ENCODE results near the gene GRM3.

Gene GRM3

DNA sequence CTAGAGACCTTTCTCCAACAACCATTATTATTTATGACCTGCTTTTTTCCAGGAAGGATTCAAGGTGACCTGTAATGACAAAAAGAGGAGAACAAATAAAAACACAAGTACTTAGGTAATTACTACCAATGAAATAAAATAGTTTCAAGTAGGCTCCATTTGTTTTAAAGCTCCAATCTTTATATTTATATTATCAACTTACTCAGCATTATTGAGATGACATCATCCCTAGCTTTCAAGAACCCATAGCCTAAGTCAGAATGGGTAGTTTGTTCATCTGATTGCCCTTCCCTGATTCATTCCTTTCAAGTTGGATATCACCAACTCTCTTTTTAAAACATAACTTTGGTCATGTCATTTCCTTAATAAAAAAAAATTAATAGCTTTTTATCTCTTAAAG is 131.5 kb downstream of the GRM3 start:
- TF ChIP-seq, protein P1, sequence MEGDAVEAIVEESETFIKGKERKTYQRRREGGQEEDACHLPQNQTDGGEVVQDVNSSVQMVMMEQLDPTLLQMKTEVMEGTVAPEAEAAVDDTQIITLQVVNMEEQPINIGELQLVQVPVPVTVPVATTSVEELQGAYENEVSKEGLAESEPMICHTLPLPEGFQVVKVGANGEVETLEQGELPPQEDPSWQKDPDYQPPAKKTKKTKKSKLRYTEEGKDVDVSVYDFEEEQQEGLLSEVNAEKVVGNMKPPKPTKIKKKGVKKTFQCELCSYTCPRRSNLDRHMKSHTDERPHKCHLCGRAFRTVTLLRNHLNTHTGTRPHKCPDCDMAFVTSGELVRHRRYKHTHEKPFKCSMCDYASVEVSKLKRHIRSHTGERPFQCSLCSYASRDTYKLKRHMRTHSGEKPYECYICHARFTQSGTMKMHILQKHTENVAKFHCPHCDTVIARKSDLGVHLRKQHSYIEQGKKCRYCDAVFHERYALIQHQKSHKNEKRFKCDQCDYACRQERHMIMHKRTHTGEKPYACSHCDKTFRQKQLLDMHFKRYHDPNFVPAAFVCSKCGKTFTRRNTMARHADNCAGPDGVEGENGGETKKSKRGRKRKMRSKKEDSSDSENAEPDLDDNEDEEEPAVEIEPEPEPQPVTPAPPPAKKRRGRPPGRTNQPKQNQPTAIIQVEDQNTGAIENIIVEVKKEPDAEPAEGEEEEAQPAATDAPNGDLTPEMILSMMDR (conservative IDR thresholded peaks at IDR 0.05): no peak
- no peak overlapping the region for H3K27ac ChIP-seq

DNA sequence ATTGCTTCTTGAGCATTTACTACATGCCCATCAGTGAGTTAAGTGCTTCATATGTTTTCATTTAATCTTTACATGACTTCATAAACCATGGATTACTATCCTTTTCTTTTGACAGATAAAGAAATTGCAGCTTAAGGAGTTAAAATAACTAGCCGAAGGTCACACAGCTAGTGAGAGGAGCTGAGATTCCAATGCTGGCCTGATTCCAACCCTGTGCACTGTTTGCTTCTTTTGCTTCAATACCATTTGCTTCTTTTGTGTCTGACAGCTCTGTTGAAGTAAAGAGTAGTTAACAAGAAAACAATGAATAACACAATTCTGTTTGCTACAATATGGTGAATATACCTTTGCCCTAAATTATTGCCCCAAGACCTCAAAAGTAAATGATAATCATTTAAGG is 132.4 kb downstream of the GRM3 start:
- TF ChIP-seq, protein P1 (conservative IDR thresholded peaks at IDR 0.05): no peak
- H3K27ac ChIP-seq: no peak overlapping the region

DNA sequence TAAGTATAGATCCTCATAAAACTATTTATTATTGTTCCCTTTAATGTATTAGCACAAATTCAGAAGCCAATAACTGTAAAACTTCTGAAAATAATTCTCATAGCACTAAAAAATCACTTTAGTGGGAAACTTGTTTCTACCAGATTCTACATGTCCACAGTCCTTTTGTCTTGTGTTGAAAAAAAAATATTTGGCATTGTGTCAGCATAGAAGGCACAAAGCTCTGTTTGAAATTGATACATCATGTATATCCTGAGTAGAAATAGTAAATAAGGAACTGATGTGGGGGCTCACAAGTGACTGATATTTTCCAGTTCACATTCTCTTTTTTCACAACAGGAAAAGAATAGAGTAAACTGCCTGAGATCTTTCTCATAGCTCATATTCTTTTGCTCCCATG is 134.6 kb downstream of the GRM3 start:
- TF ChIP-seq, protein P1 (conservative IDR thresholded peaks at IDR 0.05): no peak
- no peak overlapping the region for H3K27ac ChIP-seq

DNA sequence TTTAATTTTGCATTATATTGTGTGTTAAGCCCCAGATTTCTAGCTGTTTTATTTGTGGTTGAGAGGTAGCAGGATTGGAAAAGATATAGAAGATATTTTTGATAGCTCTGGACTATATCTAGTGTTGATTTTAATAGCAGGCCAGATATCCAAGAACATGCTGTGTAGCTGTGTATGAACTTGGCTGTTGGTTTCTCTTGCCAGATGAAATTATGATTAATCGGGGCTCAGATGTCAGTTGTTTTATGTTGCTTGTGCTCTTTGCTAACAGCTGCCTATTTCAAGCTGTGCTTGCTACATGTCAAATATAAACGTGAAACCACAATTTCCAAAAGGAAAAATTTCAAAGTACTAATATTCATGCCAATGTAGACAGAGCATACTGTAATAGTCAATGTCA is 141.1 kb downstream of the GRM3 start:
- TF ChIP-seq, protein P1 (conservative IDR thresholded peaks at IDR 0.05): no peak

DNA sequence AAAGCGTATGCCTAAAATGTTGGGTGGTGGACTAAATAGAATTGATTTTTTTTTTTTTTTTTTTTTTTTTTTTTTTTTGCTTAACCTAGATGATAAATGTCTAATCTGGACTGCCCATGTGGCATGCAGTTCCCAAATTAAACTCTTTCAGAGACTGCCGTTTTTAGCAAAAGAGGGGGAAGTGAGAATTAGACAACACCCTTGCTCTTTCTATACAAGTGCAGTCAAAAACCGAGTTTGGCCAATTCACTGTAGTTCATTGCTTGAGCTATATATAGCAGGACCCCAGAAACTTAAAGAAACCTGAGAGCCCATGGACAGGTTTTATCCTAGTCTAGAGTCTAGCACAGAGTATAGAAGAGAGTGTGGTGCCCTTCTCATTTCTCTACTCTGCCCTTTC is 141.9 kb downstream of the GRM3 start:
- no peak overlapping the region for H3K27ac ChIP-seq
- TF ChIP-seq, protein P1 (conservative IDR thresholded peaks at IDR 0.05): no peak

More for the DNA sequence above, 141.1 kb downstream of the GRM3 start:
- H3K27ac ChIP-seq: no peak overlapping the region

DNA sequence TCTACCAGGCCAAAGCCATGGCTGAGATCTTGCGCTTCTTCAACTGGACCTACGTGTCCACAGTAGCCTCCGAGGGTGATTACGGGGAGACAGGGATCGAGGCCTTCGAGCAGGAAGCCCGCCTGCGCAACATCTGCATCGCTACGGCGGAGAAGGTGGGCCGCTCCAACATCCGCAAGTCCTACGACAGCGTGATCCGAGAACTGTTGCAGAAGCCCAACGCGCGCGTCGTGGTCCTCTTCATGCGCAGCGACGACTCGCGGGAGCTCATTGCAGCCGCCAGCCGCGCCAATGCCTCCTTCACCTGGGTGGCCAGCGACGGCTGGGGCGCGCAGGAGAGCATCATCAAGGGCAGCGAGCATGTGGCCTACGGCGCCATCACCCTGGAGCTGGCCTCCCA is 142.7 kb downstream of the GRM3 start:
- TF ChIP-seq, protein P1 (conservative IDR thresholded peaks at IDR 0.05): no peak
- no peak overlapping the region for H3K27ac ChIP-seq

DNA sequence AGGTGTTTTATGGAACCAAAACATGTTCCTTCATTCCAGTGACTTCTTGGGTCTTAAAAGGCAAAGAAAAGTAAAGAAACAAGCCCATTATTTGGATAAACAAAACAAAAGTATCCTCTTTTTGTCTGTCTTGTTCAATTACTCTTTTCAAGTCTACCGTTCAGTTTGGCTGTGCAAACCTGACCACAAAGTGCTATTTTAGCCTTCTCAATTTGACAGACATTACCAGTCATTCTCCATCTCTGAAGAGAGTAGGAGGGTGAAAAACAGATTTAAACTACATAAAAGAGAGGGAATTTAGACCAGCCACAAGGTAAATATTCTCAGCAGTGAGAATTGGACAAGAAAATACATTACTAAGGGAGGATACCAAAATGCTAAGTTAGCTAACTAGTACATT is 145.2 kb downstream of the GRM3 start:
- TF ChIP-seq, protein P1 (conservative IDR thresholded peaks at IDR 0.05): no peak
- no peak overlapping the region for H3K27ac ChIP-seq

DNA sequence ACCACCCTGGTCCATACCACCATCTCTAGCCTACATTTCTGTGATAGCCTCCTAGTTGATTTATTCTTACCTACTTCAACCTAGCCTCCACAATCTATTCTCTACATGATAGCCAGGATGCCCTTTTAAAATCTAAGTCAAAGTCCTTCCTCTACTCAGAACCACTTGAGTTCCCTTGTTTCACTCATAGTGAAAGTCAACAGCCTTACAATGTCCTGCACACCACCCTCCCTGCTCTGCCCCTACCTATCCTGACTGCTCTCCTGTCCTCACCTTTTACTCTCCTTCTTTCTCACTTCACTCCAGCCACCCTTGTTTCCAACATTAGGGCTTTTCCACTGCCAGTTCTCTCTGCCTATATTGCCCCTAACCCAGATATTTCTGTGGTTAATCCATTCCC is 146.7 kb downstream of the GRM3 start:
- no peak overlapping the region for H3K27ac ChIP-seq
- TF ChIP-seq, protein P1 (conservative IDR thresholded peaks at IDR 0.05): no peak

Measured in VCaP (cell line).